ENCODE measurements around the gene ADAP1.

The ADAP1 gene

GRCh38 chr7:897771-898376, 56.6 kb downstream of the ADAP1 start:
- no peak for TF ChIP-seq CTCF (IDR thresholded peaks at IDR 0.05; ENCODE audit: extremely low read depth, missing control alignments)
- DNase-seq (ENCODE audit: low spot score) = no peak

GRCh38 chr7:897086-897485, 57.4 kb downstream of the ADAP1 start:
- no peak for DNase-seq (ENCODE audit: low spot score)
- TF ChIP-seq CTCF (IDR thresholded peaks at IDR 0.05; ENCODE audit: extremely low read depth, missing control alignments) = no peak

GRCh38 chr7:896346-897075, 58.0 kb downstream of the ADAP1 start:
- DNase-seq (ENCODE audit: low spot score) = no peak

GRCh38 chr7:895451-896052, 58.9 kb downstream of the ADAP1 start:
- no peak for TF ChIP-seq CTCF (IDR thresholded peaks at IDR 0.05; ENCODE audit: extremely low read depth, missing control alignments)
- no peak for DNase-seq (ENCODE audit: low spot score)

More at GRCh38 chr7:896346-897075, 58.0 kb downstream of the ADAP1 start:
- no peak for TF ChIP-seq CTCF (IDR thresholded peaks at IDR 0.05; ENCODE audit: extremely low read depth, missing control alignments)

GRCh38 chr7:894927-895450, 59.5 kb downstream of the ADAP1 start:
- no peak for TF ChIP-seq CTCF (IDR thresholded peaks at IDR 0.05; ENCODE audit: extremely low read depth, missing control alignments)
- DNase-seq (ENCODE audit: low spot score) = no peak

GRCh38 chr7:894164-894867, 60.2 kb downstream of the ADAP1 start:
- no peak for DNase-seq (ENCODE audit: low spot score)
- TF ChIP-seq CTCF (IDR thresholded peaks at IDR 0.05; ENCODE audit: extremely low read depth, missing control alignments) = no peak
